ENCODE measurements around the gene CCDC194. TPM values are rescaled to one million over a fixed set of nuclear protein-coding genes. Genes with fewer than 3 reads are reported as not detected.
A peak's percentile ranks its signal among the peaks of the same experiment; 100 is the strongest.

CCDC194 gene
- total and polyA plus RNA-seq, 2 experiments from 2014 or later: not detected

DNA sequence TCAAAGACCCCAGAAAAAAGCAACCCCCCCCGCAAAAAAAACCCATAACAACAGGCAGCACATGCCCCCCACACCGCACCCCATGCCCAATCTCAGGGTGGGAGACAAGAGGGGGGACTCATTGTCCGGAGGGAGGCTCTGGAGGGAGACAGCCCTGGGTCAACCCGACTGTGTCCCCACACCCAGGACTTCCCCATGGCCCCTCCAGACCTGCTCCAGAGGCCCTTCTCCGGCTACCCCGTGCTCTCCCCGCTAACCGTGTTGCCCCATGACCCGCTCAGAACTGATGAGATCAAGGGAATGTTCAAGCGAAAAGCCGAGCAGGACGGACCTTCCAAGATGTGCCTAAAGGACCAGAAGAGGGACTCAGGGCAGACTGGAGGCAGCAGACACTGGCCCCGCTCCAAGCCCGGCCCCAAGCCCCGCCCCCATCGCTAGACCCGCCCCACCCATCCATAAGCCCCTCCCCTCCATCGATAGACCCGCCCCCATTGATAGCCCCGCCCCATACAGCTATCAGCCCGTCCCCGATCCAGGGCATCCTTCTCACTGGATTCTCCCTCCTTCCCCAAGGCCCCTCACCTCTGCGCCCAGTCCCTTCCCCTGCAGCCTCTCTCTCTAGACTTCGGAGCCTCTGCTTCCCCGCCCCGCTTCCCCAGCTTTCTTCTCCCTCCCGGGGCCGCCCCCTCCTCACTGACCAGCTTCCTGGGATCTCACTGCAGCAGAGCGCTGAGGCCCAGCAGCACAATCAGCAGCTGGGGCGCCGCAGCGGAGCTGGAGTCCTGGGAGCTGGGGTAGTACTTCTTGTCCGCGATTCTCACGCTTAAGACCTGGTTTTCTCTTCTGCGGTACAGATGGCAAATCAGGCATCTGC, 9.2 kb upstream of the CCDC194 start:
- Histone ChIP-seq H4K20me1 (ENCODE audit: insufficient read depth, poor library complexity, severe bottlenecking) (no peaks in the 10 kb centered on the region), H3K27ac (no peak overlapping the region), H3K9me2 (replicated peaks; ENCODE audit: insufficient read depth) (no peaks in the 10 kb centered on the region), H3K4me1 (ENCODE audit: insufficient read depth) (no peaks in the 10 kb centered on the region), H3K9me3 (ENCODE audit: low read depth) (no peaks in the 10 kb centered on the region), H3K4me2 (peak overlapping the region; percentile 63), H3K4me3 (no peak overlapping the region), H3K27me3 (no peaks in the 10 kb centered on the region), H2AFZ (no peak overlapping the region), H3K36me3 (replicated peaks; ENCODE audit: insufficient read depth, low read depth) (no peaks in the 10 kb centered on the region), H3K79me2 (no peaks in the 10 kb centered on the region)
- TF ChIP-seq EZH2 (IDR thresholded peaks at IDR 0.05; ENCODE audit: borderline replicate concordance): peak; percentile 7
- TF ChIP-seq, protein P1, sequence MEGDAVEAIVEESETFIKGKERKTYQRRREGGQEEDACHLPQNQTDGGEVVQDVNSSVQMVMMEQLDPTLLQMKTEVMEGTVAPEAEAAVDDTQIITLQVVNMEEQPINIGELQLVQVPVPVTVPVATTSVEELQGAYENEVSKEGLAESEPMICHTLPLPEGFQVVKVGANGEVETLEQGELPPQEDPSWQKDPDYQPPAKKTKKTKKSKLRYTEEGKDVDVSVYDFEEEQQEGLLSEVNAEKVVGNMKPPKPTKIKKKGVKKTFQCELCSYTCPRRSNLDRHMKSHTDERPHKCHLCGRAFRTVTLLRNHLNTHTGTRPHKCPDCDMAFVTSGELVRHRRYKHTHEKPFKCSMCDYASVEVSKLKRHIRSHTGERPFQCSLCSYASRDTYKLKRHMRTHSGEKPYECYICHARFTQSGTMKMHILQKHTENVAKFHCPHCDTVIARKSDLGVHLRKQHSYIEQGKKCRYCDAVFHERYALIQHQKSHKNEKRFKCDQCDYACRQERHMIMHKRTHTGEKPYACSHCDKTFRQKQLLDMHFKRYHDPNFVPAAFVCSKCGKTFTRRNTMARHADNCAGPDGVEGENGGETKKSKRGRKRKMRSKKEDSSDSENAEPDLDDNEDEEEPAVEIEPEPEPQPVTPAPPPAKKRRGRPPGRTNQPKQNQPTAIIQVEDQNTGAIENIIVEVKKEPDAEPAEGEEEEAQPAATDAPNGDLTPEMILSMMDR (IDR thresholded peaks at IDR 0.05; ENCODE audit: poor library complexity): no peak
- peak; percentile 54 for DNase-seq (ENCODE audit: low spot score)
- WGBS (ENCODE audit: low lambda C conversion rate, missing lambda C conversion rate): 63% methylated on average over 19 of the region's 36 CpGs

DNA sequence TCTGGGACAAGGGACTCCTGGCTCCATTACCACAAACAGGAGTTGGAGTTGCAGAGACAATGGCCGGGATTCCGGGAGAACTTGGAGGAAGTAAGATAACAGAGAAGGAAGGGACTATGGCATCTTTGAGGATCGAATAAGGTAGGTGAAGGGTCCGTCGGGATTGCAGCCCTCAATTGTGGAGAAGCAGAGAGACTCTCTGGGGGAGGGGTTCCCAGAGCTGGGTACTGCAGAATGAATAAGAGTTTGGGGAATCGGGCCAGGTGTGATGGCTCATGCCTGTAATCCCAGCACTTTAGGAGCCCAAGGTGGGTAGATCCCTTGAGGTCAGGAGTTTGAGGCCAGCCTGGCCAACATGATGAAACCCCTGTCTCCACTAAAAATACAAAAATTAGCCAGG, 7.6 kb upstream of the CCDC194 start:
- Histone ChIP-seq H3K4me2 (no peak overlapping the region), H3K27ac (no peak overlapping the region), H3K36me3 (replicated peaks; ENCODE audit: insufficient read depth, low read depth) (no peaks in the 10 kb centered on the region), H4K20me1 (ENCODE audit: insufficient read depth, poor library complexity, severe bottlenecking) (no peaks in the 10 kb centered on the region), H2AFZ (no peak overlapping the region), H3K4me1 (ENCODE audit: insufficient read depth) (no peaks in the 10 kb centered on the region), H3K9me2 (replicated peaks; ENCODE audit: insufficient read depth) (no peaks in the 10 kb centered on the region), H3K79me2 (no peaks in the 10 kb centered on the region), H3K4me3 (no peak overlapping the region), H3K9me3 (ENCODE audit: low read depth) (no peaks in the 10 kb centered on the region), H3K27me3 (no peaks in the 10 kb centered on the region)
- 87% methylated on average over 6 of the region's 6 CpGs for WGBS (ENCODE audit: low lambda C conversion rate, missing lambda C conversion rate)
- no peak for TF ChIP-seq EZH2phosphoT487 (IDR thresholded peaks at IDR 0.05; ENCODE audit: low read depth, severe bottlenecking, unreplicated experiment)
- no peak for TF ChIP-seq EZH2 (IDR thresholded peaks at IDR 0.05; ENCODE audit: borderline replicate concordance)
- TF ChIP-seq, protein P1 (IDR thresholded peaks at IDR 0.05; ENCODE audit: poor library complexity): no peak
- no peak for DNase-seq (ENCODE audit: low spot score)

DNA sequence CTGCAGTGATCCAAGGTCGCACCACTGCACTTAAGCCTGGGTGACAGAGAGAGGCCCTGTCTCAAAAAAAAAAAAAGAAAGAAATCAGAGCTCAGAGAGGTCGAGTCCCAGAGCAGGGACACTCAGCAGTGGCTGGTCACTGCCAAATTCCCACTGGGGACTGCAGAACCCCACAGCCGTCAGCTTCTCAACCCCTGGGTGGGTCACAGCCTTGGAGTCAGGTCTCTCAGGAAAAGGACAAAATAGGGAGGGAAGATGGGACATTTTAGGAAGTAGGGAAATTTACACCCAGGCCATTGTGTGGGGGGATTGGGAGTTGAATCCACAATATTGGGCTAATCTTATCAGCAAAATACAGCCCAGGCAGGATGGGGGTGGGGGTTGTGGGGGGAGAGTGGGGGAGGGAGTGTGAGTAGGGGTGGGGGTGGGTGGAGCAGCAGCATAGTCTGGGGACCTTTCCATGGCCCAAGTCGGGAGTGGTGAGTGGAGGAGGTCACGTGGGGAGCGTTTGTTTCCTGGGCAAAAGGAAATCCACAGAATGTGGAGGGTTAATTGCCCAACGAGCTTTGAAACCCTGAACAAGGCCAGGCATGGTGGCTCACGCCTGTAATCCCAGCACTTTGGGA, 5.0 kb upstream of the CCDC194 start:
- no peaks in the 10 kb centered on the region for H3K36me3 ChIP-seq (replicated peaks; ENCODE audit: insufficient read depth, low read depth)
- no peaks in the 10 kb centered on the region for H3K27me3 ChIP-seq
- no peak for DNase-seq (ENCODE audit: low spot score)
- no peak overlapping the region for H3K27ac ChIP-seq
- 67% methylated on average over 5 of the region's 8 CpGs for WGBS (ENCODE audit: low lambda C conversion rate, missing lambda C conversion rate)
- no peaks in the 10 kb centered on the region for H3K79me2 ChIP-seq
- TF ChIP-seq, protein P1 (IDR thresholded peaks at IDR 0.05; ENCODE audit: poor library complexity): no peak
- TF ChIP-seq EZH2 (IDR thresholded peaks at IDR 0.05; ENCODE audit: borderline replicate concordance): no peak
- no peak for TF ChIP-seq EZH2phosphoT487 (IDR thresholded peaks at IDR 0.05; ENCODE audit: low read depth, severe bottlenecking, unreplicated experiment)
- H4K20me1 ChIP-seq (ENCODE audit: insufficient read depth, poor library complexity, severe bottlenecking): no peaks in the 10 kb centered on the region
- no peak overlapping the region for H3K4me3 ChIP-seq
- H3K4me2 ChIP-seq: no peak overlapping the region
- H2AFZ ChIP-seq: no peak overlapping the region
- no peaks in the 10 kb centered on the region for H3K4me1 ChIP-seq (ENCODE audit: insufficient read depth)
- no peaks in the 10 kb centered on the region for H3K9me3 ChIP-seq (ENCODE audit: low read depth)
- H3K9me2 ChIP-seq (replicated peaks; ENCODE audit: insufficient read depth): no peaks in the 10 kb centered on the region
